Mesothelial cell of epicardium (in vitro differentiated cells): ENCODE measurements around the gene RAMP3. TPM values are rescaled to one million over a fixed set of nuclear protein-coding genes. Genes with fewer than 3 reads are reported as not detected.
"Not testable (repeated sequence)": the region's sequence is repeated elsewhere in the genome, so short reads cannot be mapped to it uniquely, and the experiment has no call there.

Experiments
- DNase-seq, 2 experiments: peaks; one replicate each; pipeline ENCODE4 v3.0.0; 2021; ENCODE audit warnings: low spot score in 2 of 2; ENCODE audit not compliant: unreplicated experiment in 2 of 2
- H3K27ac Mint-ChIP-seq: 2 replicates; pipeline ENCODE4 v1.8.0; 2021; ENCODE audit warnings: mixed read lengths
- H3K27me3 Mint-ChIP-seq: 2 replicates; pipeline ENCODE4 v1.8.0; 2021; ENCODE audit warnings: low read depth, mixed read lengths
- H3K36me3 Mint-ChIP-seq: 2 replicates; pipeline ENCODE4 v1.8.0; 2021; ENCODE audit warnings: mixed read lengths
- H3K4me1 Mint-ChIP-seq: 2 replicates; pipeline ENCODE4 v1.8.0; 2021; ENCODE audit warnings: mixed read lengths
- H3K4me3 Mint-ChIP-seq: 2 replicates; pipeline ENCODE4 v1.8.0; 2021; ENCODE audit warnings: mild to moderate bottlenecking, moderate library complexity, mixed read lengths
- H3K9me3 Mint-ChIP-seq: 2 replicates; pipeline ENCODE4 v1.8.0; 2021; ENCODE audit warnings: mixed read lengths
- CTCF ChIP-seq: fragments of 200-600 bp; sonication (generic); IDR thresholded peaks from one replicate; pipeline ENCODE4 v1.5.0; 2021; ENCODE audit warnings: antibody characterized with exemption; ENCODE audit not compliant: unreplicated experiment
- total RNA-seq: library from RNA; stranded (reverse); gene quantifications from 3 replicates; pipeline ENCODE4 v1.2.1, GENCODE V29; 2021

RAMP3 gene
- total RNA-seq, 1 donor from 2014 or later: not detected

- H3K4me1 Mint-ChIP-seq: no peaks in the 10 kb centered on the region
- H3K36me3 Mint-ChIP-seq: no peaks in the 10 kb centered on the region
- H3K4me3 Mint-ChIP-seq: no peak overlapping the region
- no peak for TF ChIP-seq CTCF
- H3K9me3 Mint-ChIP-seq: no peaks in the 10 kb centered on the region
- DNase-seq: no peak
- H3K27ac Mint-ChIP-seq: no peak overlapping the region
- H3K27me3 Mint-ChIP-seq: peaks cover 21% of the 10 kb centered on the region
Observed at GRCh38 chr7:45149606-45150005, 8.0 kb upstream of the RAMP3 start.

- H3K4me1 Mint-ChIP-seq: no peaks in the 10 kb centered on the region
- no peak for TF ChIP-seq CTCF
- no peaks in the 10 kb centered on the region for H3K9me3 Mint-ChIP-seq
- no peak overlapping the region for H3K4me3 Mint-ChIP-seq
- DNase-seq: no peak
- H3K36me3 Mint-ChIP-seq: no peaks in the 10 kb centered on the region
- H3K27me3 Mint-ChIP-seq: peaks cover 24% of the 10 kb centered on the region
- no peak overlapping the region for H3K27ac Mint-ChIP-seq
Observed at GRCh38 chr7:45150199-45150598, 7.4 kb upstream of the RAMP3 start.

GRCh38 chr7:45151131-45151684 lies 6.4 kb upstream of the RAMP3 start:
- DNase-seq: no peak
- Mint-ChIP-seq H3K9me3 (no peaks in the 10 kb centered on the region), H3K27me3 (peaks cover 33% of the 10 kb centered on the region), H3K27ac (no peak overlapping the region), H3K36me3 (no peaks in the 10 kb centered on the region), H3K4me1 (no peaks in the 10 kb centered on the region), H3K4me3 (no peak overlapping the region)
- TF ChIP-seq CTCF: no peak

- TF ChIP-seq CTCF: no peak
- H3K9me3 Mint-ChIP-seq: no peaks in the 10 kb centered on the region
- H3K27me3 Mint-ChIP-seq: peaks cover 41% of the 10 kb centered on the region
- no peak overlapping the region for H3K4me3 Mint-ChIP-seq
- H3K4me1 Mint-ChIP-seq: no peaks in the 10 kb centered on the region
- H3K27ac Mint-ChIP-seq: no peak overlapping the region
- no peaks in the 10 kb centered on the region for H3K36me3 Mint-ChIP-seq
- DNase-seq: no peak
Observed at GRCh38 chr7:45151967-45152366, 5.6 kb upstream of the RAMP3 start.

GRCh38 chr7:45153233-45153632 lies 4.4 kb upstream of the RAMP3 start:
- H3K36me3 Mint-ChIP-seq: no peaks in the 10 kb centered on the region
- no peaks in the 10 kb centered on the region for H3K9me3 Mint-ChIP-seq
- peaks cover 47% of the 10 kb centered on the region for H3K27me3 Mint-ChIP-seq
- TF ChIP-seq CTCF: no peak
- no peak for DNase-seq
- no peaks in the 10 kb centered on the region for H3K4me1 Mint-ChIP-seq
- no peak overlapping the region for H3K27ac Mint-ChIP-seq
- no peak overlapping the region for H3K4me3 Mint-ChIP-seq

GRCh38 chr7:45153861-45154260 lies 3.7 kb upstream of the RAMP3 start:
- not testable (repeated sequence) for H3K4me3 Mint-ChIP-seq, H3K9me3 Mint-ChIP-seq, DNase-seq, H3K4me1 Mint-ChIP-seq, H3K27ac Mint-ChIP-seq, H3K36me3 Mint-ChIP-seq
- peaks cover 52% of the 10 kb centered on the region for H3K27me3 Mint-ChIP-seq
